K562 (cell line): ENCODE measurements around the gene MAST3.

Source experiments
- BHLHE40 ChIP-seq: IDR thresholded peaks from 2 replicates; pipeline ENCODE4 v1.6.1; 2011; ENCODE audit warnings: low read length, improper control_type of control experiment
- HEY1 ChIP-seq: fragments of 250-450 bp; sonication (Bioruptor Pico); IDR thresholded peaks from 2 replicates; pipeline ENCODE4 v1.5.0; 2020; ENCODE audit warnings: mild to moderate bottlenecking, moderate library complexity, borderline replicate concordance
- MTA1 ChIP-seq: fragments of 450-650 bp; IDR thresholded peaks from 2 replicates; pipeline ENCODE4 v1.6.1; 2017; ENCODE audit warnings: borderline replicate concordance
- SNRNP70 ChIP-seq: fragments of 200-400 bp; formaldehyde crosslinking; optimal IDR thresholded peaks from 2 replicates; pipeline ENCODE3; 2017; ENCODE audit warnings: low read depth, low read length
- TARDBP ChIP-seq: fragments of 450-650 bp; IDR thresholded peaks from 2 replicates; pipeline ENCODE4 v1.6.1; 2016
- THRAP3 ChIP-seq: fragments of 450-650 bp; IDR thresholded peaks from 2 replicates; pipeline ENCODE4 v1.6.1; 2016; ENCODE audit warnings: mild to moderate bottlenecking, inconsistent platforms, borderline replicate concordance
- ZNF274 ChIP-seq: IDR thresholded peaks from 2 replicates; pipeline ENCODE4 v1.6.1; 2011; ENCODE audit warnings: low read depth, mild to moderate bottlenecking, low read length, moderate library complexity, borderline replicate concordance
- TF ChIP-seq, protein P1 (sequence below), 2 experiments: fragments of 450-650 bp; IDR thresholded peaks; 2 replicates each; pipeline ENCODE4 v1.6.1; 2016
- TF ChIP-seq, protein P2 (sequence below): sonication (generic); formaldehyde crosslinking; IDR thresholded peaks from 2 replicates; pipeline ENCODE4 v1.8.0; 2022; ENCODE audit warnings: mild to moderate bottlenecking, missing genetic modification reagents
- TF ChIP-seq, protein P3 (sequence below): IDR thresholded peaks from 3 replicates; pipeline ENCODE4 v1.6.1; 2011; ENCODE audit warnings: borderline replicate concordance, mild to moderate bottlenecking, moderate library complexity; ENCODE audit not compliant: insufficient read length; ENCODE audit errors: extremely low read depth
- TF ChIP-seq, protein P4 (sequence below): fragments of 250-450 bp; sonication (Bioruptor Pico); IDR thresholded peaks from 2 replicates; pipeline ENCODE4 v1.5.0; 2022; ENCODE audit warnings: mild to moderate bottlenecking
- TF ChIP-seq, protein P5 (sequence below), 2 experiments: fragments of 450-650 bp in 1 of 2; sonication (generic) in 1 of 2; formaldehyde crosslinking in 1 of 2; IDR thresholded peaks in 1 of 2; conservative IDR thresholded peaks in 1 of 2; 2 replicates each; pipeline versions ENCODE4 v1.6.1 to v1.8.1; 2016 to 2023; ENCODE audit warnings: mild to moderate bottlenecking in 2 of 2, moderate library complexity in 2 of 2, inconsistent platforms in 1 of 2, missing genetic modification reagents in 1 of 2
- TF ChIP-seq, protein P6 (sequence below), 3 experiments: IDR thresholded peaks in 2 of 3; conservative IDR thresholded peaks in 1 of 3; 2 replicates each; pipeline ENCODE4 v1.5.1; 2011 to 2012; ENCODE audit warnings: low read length in 3 of 3, mild to moderate bottlenecking in 3 of 3, control low read depth in 2 of 3, improper control_type of control experiment in 1 of 3, inconsistent platforms in 1 of 3, low read depth in 1 of 3, mixed read lengths in 1 of 3, moderate library complexity in 1 of 3; ENCODE audit not compliant: insufficient read depth in 2 of 3

DNA sequence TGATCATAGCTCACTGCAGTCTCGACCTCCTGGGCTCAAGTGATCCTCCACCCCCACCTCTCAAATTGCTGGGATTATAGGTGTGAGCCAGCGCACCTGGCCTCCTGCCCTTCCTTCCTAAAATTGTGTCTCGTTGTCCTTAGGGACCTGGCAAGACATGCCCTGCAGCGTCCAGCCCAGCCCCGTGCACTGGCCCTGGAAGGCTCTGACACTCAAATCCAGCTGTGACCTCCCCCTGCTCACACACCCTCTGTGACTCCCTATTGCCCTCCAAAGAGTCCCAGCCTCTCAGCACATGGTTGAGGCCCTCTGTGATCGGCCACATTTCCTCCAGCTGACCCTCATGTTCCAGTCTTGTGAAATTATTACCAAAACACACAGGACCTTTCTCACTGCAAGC is 100.4 kb downstream of the MAST3 start:
- TF ChIP-seq TARDBP: no peak
- no peak for TF ChIP-seq BHLHE40
- TF ChIP-seq, protein P1, sequence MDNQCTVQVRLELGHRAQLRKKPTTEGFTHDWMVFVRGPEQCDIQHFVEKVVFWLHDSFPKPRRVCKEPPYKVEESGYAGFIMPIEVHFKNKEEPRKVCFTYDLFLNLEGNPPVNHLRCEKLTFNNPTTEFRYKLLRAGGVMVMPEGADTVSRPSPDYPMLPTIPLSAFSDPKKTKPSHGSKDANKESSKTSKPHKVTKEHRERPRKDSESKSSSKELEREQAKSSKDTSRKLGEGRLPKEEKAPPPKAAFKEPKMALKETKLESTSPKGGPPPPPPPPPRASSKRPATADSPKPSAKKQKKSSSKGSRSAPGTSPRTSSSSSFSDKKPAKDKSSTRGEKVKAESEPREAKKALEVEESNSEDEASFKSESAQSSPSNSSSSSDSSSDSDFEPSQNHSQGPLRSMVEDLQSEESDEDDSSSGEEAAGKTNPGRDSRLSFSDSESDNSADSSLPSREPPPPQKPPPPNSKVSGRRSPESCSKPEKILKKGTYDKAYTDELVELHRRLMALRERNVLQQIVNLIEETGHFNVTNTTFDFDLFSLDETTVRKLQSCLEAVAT (IDR thresholded peaks at IDR 0.05): no peak
- TF ChIP-seq, protein P2, sequence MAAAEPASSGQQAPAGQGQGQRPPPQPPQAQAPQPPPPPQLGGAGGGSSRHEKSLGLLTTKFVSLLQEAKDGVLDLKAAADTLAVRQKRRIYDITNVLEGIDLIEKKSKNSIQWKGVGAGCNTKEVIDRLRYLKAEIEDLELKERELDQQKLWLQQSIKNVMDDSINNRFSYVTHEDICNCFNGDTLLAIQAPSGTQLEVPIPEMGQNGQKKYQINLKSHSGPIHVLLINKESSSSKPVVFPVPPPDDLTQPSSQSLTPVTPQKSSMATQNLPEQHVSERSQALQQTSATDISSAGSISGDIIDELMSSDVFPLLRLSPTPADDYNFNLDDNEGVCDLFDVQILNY (CRISPR knock-in tag): no peak
- no peak for TF ChIP-seq ZNF274
- TF ChIP-seq, protein P3, sequence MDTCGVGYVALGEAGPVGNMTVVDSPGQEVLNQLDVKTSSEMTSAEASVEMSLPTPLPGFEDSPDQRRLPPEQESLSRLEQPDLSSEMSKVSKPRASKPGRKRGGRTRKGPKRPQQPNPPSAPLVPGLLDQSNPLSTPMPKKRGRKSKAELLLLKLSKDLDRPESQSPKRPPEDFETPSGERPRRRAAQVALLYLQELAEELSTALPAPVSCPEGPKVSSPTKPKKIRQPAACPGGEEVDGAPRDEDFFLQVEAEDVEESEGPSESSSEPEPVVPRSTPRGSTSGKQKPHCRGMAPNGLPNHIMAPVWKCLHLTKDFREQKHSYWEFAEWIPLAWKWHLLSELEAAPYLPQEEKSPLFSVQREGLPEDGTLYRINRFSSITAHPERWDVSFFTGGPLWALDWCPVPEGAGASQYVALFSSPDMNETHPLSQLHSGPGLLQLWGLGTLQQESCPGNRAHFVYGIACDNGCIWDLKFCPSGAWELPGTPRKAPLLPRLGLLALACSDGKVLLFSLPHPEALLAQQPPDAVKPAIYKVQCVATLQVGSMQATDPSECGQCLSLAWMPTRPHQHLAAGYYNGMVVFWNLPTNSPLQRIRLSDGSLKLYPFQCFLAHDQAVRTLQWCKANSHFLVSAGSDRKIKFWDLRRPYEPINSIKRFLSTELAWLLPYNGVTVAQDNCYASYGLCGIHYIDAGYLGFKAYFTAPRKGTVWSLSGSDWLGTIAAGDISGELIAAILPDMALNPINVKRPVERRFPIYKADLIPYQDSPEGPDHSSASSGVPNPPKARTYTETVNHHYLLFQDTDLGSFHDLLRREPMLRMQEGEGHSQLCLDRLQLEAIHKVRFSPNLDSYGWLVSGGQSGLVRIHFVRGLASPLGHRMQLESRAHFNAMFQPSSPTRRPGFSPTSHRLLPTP: no peak
- TF ChIP-seq, protein P4, sequence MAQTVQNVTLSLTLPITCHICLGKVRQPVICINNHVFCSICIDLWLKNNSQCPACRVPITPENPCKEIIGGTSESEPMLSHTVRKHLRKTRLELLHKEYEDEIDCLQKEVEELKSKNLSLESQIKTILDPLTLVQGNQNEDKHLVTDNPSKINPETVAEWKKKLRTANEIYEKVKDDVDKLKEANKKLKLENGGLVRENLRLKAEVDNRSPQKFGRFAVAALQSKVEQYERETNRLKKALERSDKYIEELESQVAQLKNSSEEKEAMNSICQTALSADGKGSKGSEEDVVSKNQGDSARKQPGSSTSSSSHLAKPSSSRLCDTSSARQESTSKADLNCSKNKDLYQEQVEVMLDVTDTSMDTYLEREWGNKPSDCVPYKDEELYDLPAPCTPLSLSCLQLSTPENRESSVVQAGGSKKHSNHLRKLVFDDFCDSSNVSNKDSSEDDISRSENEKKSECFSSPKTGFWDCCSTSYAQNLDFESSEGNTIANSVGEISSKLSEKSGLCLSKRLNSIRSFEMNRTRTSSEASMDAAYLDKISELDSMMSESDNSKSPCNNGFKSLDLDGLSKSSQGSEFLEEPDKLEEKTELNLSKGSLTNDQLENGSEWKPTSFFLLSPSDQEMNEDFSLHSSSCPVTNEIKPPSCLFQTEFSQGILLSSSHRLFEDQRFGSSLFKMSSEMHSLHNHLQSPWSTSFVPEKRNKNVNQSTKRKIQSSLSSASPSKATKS (CRISPR knock-in tag): no peak
- no peak for TF ChIP-seq MTA1
- TF ChIP-seq, protein P5, sequence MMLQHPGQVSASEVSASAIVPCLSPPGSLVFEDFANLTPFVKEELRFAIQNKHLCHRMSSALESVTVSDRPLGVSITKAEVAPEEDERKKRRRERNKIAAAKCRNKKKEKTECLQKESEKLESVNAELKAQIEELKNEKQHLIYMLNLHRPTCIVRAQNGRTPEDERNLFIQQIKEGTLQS (IDR thresholded peaks at IDR 0.05): no peak
- TF ChIP-seq, protein P5 (CRISPR knock-in tag; conservative IDR thresholded peaks at IDR 0.05): no peak
- no peak for TF ChIP-seq THRAP3
- TF ChIP-seq HEY1 (CRISPR knock-in tag): no peak
- TF ChIP-seq, protein P6, sequence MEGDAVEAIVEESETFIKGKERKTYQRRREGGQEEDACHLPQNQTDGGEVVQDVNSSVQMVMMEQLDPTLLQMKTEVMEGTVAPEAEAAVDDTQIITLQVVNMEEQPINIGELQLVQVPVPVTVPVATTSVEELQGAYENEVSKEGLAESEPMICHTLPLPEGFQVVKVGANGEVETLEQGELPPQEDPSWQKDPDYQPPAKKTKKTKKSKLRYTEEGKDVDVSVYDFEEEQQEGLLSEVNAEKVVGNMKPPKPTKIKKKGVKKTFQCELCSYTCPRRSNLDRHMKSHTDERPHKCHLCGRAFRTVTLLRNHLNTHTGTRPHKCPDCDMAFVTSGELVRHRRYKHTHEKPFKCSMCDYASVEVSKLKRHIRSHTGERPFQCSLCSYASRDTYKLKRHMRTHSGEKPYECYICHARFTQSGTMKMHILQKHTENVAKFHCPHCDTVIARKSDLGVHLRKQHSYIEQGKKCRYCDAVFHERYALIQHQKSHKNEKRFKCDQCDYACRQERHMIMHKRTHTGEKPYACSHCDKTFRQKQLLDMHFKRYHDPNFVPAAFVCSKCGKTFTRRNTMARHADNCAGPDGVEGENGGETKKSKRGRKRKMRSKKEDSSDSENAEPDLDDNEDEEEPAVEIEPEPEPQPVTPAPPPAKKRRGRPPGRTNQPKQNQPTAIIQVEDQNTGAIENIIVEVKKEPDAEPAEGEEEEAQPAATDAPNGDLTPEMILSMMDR (IDR thresholded peaks at IDR 0.05 in 2 of 3, conservative IDR thresholded peaks at IDR 0.05 in 1 of 3; ENCODE audit: insufficient read depth in 2 of 3, low read depth in 1 of 3, low read length in 3 of 3): no peak
- no peak for TF ChIP-seq SNRNP70
